GM21737 (cell line): Measurements from ENCODE around the gene PEX7.
"Not testable (repeated sequence)": the region's sequence is repeated elsewhere in the genome, so short reads cannot be mapped to it uniquely, and the experiment has no call there.

Experiments
- ATAC-seq: cut with Tn5 transposase; IDR thresholded peaks from one replicate; pipeline ENCODE4 v1.9.1; 2021; ENCODE audit warnings: mild to moderate bottlenecking, moderate library complexity; ENCODE audit not compliant: unreplicated experiment

The PEX7 gene

DNA sequence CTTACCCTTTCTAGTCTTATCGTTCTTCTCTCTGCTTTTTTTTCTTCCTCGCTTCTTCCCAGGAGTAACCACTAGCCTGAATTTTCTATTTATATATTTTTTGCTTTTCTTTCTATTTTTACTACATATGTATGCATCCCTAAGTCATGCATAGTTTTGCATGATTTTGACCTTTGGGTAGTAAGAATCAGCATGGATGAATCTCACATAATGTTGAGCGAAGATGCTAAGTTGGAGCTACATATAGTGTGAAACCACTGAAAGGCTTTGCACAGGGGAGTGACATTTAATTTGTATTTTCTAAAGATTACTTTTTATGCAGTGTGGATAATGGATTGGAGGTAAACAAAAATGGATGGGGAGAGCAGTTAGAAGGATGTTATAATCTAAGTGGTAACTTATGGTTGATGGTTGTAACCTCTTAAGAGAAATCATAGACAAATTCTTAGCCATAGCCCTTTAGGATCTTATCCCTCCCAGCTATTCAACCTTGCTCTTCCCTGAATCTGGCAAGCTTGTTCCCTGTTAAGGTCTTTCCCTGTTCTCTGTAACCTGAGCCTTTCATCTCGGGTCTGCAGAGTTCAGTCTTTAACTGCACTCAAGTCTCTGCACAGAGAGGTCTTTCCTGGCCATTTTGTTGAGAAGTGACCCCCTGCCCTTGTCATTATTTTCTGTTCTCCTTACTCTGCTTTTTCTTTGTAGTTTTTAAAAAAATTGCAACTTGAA is 18.0 kb downstream of the PEX7 start:
- no peak for ATAC-seq

DNA sequence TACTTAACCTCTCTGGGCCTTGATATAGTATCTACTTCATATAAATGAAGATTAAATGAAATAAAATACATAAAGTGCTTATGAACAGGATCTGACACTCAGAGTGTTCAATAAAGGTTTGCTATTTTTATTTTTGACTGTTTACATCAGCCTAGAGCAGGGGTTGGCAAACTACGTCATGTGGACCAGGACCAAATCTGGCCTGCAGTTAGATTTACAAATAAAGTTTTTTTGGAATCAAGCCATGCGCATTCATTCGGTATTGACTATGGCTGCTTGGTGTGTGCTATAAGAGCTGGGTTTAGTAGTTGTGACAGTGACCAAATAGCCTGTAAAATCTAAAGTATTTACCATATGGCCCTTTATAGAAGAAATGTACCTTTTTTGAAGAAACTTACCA is 20.8 kb downstream of the PEX7 start:
- no peak for ATAC-seq

DNA sequence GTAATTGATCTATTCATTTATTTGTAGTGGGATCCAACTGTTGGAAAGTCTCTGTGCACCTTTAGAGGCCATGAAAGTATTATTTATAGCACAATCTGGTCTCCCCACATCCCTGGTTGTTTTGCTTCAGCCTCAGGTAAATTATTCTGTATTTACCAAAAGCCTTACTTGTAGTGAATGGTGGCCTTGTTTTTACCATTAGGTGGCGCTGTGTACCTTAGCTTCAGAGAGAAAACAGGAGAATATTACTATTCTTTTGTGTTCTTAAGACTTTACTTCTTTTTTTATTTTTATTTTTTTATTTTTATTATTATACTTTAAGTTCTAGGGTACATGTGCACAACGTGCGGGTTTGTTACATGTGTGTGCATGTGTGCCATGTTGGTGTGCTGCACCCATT is 23.7 kb downstream of the PEX7 start:
- ATAC-seq: no peak

DNA sequence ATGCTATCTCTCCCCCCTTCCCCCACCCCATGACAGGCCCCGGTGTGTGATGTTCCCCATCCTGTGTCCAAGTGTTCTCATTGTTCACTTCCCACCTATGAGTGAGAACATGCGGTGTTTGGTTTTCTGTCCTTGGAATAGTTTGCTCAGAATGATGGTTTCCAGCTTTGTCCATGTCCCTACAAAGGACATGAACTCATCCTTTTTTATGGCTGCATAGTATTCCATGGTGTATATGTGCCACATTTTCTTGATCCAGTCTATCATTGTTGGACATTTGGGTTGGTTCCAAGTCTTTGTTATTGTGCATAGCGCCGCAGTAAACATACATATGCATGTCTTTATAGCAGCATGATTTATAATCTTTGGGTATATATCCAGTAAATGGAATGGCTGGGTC is 24.1 kb downstream of the PEX7 start:
- not testable (repeated sequence) for ATAC-seq

DNA sequence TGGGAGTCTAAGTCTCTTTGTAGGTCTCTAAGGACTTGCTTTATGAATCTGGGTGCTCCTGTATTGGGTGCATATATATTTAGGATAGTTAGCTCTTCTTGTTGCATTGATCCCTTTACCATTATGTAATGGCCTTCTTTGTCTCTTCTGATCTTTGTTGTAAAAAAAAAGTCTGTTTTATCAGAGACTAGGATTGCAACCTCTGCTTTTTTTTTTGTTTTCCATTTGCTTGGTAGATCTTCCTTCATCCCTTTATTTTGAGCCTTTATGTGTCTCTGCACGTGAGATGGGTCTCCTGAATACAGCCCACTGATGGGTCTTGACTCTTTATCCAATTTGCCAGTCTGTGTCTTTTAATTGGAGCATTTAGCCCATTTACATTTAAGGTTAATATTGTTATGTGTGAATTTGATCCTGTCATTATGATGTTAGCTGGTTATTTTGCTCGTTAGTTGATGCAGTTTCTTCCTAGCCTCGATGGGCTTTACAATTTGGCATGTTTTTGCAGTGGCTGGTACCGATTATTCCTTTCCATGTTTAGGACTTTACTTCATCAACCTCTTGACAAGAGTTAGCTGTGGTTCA is 27.7 kb downstream of the PEX7 start:
- ATAC-seq: not testable (repeated sequence)

DNA sequence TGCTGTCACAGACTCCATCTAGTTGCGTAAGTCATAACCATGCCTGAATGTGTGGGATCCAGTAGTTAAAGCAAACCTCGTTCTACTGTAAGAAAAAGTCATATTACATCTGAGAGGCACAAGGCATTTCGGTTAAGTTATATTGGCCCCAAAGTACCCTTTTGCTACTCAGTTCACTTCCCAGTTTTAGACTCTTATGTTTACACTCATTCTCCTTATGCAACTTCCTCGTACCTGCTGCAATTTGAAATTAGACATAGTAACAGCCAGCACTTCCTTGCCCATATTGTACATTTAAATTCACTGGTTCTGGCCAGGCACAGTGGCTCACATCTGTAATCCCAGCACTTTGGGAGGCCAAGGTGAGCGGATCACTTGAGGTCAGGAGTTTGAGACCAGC is 37.0 kb downstream of the PEX7 start:
- no peak for ATAC-seq

DNA sequence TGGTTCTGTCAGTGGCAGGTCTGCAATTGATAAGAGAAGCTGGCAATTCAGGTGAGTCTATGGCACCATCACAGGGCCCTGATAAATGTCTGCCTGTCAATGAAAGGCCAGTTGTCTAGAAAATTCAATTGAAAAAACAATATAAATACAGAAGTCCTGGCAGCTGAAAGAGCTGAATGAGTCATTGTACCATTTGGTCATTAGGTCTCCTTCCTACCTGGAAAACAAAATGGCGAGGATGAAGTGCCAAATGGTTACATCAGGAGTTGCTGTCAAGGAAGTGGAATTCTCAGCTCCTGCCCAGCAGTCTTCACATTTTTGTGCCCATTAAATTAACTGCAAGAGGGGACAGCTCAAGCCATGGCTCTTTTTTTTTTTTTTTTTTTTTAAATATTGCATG is 37.7 kb downstream of the PEX7 start:
- no peak for ATAC-seq

DNA sequence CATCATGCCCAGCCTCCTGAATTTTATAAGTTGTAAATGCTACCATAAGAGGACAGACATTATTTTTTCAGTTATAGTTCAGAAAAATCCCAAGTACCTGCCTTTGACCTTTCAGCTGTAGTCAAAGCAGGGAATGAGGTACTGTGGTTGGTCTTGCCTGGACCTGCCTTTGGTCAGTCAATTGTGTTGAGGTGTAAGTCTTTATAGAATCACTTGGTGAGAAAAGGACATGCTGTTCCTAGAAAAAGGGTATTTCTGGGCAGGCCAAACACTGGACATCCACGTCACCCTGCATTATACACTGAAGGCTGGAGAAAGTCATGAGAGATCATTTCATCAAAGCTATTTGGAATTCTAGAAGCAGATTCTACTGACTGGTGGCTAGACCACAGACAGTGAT is 40.3 kb downstream of the PEX7 start:
- no peak for ATAC-seq

DNA sequence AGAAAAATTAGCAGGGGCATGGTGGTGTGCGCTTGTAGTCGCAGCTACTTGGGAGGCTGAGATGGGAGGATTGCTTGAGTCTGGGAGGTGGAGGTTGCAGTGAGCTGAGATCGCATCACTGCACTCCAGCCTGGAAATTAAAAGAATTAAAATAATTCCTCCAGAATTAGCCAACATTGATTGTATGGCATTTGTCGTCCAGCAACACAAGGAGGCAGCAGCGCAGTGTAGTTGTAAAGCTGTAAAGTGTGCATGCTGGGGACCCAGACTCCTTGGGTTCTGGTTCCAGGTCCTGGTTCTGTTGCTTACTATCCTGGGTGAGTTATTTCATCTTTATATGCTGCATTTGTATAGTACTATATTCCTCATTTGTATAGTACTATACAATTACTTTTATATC is 41.4 kb downstream of the PEX7 start:
- no peak for ATAC-seq

DNA sequence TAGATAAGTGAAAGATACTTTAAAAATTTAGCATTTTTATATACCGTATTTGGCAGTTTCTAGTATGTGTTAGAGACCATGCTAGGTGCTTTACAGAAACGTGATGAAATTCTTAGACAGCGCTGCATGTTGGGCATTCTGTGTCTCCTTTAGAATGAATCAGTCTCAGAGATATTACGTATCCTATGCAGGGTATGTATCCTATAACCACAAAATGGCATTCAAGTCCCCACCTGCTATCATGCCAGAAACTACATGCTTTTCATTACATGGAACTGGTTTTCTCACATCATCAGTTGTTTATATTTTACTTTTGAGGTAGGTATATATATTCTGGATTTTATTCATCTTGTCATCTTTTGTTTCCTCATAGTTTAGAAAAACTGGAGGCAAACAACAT is 42.3 kb downstream of the PEX7 start:
- no peak for ATAC-seq

DNA sequence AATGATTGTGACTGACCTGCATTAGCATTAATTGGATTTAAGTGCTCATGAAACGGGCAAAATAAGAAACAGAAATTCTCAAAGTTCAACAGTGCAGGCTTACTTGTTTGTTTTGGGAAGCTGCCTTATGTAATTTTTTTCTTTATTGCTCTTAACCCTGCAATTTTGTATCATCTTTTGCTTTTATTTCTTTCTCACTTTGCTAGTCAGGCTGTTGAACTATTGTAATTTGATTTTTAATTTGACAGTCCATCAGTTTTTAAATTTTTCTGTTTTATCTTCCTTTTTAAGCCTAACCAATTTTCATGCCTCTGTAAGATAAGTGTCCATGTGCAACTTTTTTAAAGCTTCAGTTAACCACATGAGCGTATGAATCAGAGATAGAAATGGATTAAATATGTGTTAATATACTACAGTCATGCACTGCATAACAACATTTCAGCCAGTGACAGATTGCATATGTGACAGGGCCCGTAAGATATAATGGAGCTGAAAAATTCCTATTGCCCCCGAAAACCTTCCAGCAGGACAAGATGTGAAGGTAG is 44.6 kb downstream of the PEX7 start:
- no peak for ATAC-seq

DNA sequence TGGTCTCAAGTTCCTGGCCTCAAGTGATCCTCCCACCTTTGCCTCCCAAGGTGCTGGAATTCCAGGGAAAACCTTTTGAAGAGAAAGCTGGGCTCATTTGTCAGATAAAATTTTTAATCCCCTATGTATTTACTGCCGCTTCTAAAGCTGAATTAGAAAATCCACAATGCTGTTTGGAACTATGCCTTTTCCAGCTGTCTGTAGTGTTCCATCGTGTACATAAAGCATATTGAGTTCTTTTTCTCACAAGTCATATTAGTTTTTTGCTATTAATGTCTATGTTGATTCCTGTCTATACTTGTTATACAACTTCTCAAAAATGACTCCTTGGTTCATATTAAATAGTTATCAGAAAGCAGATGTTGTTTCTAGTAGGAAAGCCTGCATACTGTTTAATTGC is 47.1 kb downstream of the PEX7 start:
- no peak for ATAC-seq

DNA sequence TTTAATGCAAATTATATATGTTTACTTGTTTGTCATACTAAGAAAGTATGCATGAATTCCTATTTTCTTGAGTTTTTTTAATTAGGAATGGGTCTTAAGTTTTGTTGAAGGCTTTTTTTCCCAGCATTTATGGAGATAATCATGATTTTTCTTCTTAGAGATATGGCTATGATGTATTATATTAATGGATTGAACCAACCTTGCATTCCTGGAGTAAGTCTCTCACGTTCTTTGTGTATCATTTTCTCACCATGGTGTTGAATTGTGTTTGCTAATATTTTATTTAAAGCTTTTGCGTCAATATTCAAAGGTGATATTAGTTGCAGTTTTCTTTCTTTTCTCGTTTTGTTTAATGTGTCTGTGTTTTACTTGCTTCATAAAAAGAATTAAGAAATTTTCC is 51.4 kb downstream of the PEX7 start:
- no peak for ATAC-seq

DNA sequence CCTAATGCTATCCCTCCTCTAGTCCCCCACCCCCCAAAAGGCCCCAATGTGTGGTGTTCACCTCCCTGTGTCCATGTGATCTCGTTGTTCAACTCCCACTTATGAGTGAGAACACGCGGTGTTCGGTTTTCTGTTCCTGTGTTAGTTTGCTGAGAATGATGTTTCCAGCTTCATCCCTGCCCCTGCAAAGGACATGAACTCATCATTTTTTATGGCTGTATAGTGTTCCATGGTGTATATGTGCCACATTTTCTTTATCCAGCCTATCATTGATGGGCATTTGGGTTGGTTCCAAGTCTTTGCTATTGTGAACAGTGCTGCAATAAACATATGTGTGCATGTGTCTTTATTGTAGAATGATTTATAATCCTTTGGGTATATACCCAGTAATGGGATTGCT is 54.1 kb downstream of the PEX7 start:
- not testable (repeated sequence) for ATAC-seq

DNA sequence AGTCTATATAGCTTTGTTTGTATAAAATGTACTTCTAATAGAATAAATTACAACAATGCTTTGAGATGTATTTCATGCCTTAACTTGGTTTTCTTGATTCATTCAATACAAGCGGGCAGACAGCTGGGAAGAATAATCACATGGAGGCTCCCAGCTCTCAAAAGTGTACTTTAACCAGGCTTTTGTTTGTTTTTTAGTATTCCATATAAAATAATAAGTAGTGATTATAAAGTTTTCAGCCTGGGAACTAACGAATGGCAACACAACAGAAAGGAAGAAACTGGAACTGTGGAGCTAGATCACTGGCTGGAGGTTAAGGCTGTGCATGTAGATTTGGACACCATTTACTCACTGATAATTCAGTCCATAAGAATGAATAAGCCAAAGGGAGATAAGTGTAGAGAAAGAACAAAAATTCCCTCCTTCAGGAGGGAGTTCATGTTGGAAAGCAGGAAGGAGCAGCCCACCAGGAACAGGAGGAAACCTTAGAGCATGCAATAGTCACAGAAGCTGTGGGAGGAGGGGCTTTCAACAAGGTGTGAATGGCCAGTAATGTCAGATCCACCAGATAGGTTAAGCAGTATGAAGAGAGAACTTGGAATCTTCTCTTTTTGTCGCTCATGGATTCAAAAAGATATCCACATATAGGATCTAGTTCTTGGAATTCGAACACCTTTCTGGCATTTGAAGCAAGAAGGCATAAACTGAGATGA is 58.5 kb downstream of the PEX7 start:
- no peak for ATAC-seq

DNA sequence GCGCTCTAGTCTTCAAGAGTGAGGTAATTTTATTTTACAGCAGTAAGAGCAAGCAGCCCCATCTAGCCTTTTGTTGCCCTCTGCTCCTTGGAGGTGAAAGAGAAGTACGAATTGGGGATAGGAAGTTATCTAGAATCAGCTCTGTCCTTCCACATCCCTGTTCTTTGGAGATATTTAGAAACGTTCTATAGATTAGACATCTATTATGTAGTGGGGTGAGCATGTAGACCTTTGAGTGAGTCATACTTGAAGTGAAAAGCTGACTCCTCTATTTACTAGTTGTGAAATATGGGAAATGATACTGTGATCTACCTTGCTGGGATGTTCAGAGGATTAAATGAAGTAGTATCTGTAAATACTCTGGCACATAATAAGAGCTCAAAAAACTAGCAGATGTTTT is 63.7 kb downstream of the PEX7 start:
- no peak for ATAC-seq

DNA sequence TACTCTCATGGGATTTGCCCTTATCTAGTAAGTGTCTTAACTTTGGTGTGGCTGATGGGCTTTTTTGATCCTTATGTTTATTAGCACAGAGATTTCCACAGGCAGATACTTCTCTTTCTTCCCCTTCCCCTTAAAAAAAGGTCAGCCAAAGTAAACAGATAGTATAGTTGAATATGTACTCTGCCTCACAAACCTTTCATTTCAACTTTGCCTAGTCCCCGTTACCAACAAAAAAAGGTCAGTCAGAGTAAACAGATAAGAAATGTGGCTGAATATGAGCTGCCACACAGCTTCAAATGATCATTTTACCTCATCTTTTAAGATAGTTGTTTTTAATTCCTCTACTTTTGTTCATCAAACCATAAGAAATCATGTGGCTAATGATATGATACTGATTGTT is 65.6 kb downstream of the PEX7 start:
- no peak for ATAC-seq

DNA sequence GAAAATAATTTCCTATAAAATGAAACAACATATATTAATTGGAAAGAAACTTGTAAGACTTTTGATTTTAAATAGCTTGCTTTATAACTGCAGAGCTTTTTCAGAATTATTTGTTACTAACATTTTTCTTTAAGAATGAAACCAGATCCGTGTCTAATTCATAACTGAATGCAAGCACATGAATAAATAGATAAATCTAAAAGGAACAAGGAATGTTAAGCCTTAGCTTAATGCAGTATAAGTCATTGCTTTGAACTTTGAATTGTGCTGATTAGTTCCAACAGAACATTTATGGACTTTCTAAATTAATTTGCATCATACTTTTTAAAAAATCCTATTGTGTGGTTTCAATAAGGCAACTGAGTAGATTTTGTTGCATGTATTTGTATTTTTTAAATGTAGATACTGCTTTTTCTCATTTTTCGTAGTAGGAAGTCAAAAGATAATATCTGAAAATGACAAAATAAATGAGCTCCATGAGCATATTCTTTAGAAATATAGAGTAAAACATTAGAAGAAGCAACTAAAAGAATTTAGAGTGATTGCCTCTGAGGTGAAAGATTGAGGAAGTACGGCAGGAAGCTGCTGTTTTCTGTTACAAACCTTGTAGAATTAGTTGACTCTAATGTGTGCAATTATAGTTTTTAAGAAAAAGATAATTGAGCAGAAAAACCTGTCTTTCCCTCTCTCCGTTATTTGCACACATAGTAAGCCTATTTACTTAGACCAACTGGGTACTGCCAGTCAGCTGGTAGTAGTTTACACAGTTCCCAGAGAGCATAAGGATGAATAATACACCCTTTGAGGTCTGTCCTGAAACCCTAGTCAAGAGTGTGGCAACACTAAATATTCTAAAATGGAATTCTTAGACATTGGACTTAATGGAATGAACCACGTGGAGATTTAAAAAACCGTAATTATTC is 67.1 kb downstream of the PEX7 start:
- no peak for ATAC-seq

DNA sequence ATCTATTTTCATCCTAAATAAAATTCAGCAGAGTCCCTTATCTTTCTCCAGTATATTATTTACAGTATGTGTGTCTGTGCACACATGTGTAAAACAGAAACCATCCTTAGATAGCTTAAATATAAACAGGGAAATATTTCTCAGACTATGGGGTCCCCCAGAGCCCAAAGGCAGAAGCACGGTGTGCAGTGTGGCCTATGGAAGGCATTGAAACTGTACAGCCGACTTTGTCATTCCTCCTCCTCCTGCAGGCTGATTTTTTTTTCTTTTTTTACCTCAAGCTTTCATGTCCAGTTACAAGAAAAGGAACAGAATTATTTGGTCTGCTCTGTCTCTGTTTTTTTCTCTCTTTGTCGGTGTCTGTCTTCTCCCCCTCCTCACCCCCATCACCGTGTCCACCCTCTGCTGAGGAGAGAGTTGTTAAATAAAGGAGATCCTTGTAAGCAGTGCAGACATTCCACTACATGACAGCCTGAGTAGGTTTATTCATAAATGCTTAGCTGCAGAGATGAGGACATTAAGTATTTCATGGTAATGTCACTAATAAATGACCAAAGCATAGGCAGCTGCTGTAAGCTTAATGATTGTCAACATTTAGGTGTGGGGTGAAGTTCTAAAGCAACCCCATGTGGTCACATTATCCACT is 67.9 kb downstream of the PEX7 start:
- no peak for ATAC-seq

DNA sequence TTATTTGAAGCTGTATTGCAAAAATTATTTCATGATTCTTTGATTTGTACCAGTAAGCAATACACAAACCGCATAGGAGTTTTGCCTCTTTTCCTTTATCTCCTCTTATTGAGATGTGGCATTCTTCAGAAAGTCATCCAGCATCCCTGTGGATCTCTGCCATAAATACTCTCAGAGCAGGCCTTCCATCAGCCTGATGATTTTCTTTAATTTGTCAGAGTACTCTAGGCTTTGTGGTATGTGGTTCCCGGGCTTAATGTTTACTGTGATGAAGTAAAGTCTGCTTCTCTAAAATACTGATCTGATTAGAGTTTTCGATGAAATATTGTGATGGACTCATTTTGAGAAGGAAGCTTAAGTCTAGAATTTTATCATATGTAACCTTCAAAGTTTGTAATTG is 68.6 kb downstream of the PEX7 start:
- ATAC-seq: no peak

DNA sequence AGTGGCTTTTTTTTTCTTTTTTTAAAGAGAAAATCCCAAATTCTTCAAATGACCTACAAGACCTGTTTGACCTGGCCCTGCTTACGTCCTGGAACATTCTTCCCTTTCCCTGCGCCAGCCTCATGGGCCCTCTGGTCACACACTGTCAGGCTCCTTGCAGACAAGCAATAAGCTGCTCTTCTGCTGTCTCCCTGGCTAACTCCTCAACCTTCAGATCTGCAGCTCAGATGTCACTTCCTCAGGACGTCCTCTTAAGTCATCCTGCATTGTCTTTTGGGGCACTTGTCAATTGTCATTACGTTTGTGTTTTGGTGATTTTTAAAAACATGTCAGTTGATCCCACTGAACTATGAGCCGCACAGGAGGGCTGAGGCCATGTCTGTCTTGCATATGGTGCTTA is 70.8 kb downstream of the PEX7 start:
- no peak for ATAC-seq
